Naive B cell (primary cell): ENCODE data around the gene EVC. TPM values are rescaled to one million over a fixed set of nuclear protein-coding genes. Genes with fewer than 3 reads are reported as not detected.
"Not testable (repeated sequence)": the region's sequence is repeated elsewhere in the genome, so short reads cannot be mapped to it uniquely, and the experiment has no call there.

Source experiments
- ATAC-seq, 2 donors: fragments of 150-1000 bp; cut with Tn5 transposase; 2 replicates each; pipeline ENCODE4 v1.10.0; 2021; ENCODE audit warnings: low read depth in 2 of 2, mild to moderate bottlenecking in 2 of 2, moderate library complexity in 2 of 2
- DNase-seq: peaks from one replicate; pipeline ENCODE4 v3.0.0; 2022
- H3K27ac Mint-ChIP-seq, 6 donors: one replicate each; pipeline ENCODE4 v1.8.0; 2020 to 2022; ENCODE audit warnings: mild to moderate bottlenecking in 6 of 6, mixed read lengths in 6 of 6, moderate library complexity in 5 of 6, inconsistent platforms in 2 of 6
- H3K27me3 Mint-ChIP-seq, 3 donors: one replicate each; pipeline ENCODE4 v1.8.0; 2021 to 2022; ENCODE audit warnings: mixed read lengths in 3 of 3, mild to moderate bottlenecking in 1 of 3
- H3K36me3 Mint-ChIP-seq, 2 donors: one replicate each; pipeline ENCODE4 v1.8.0; 2020 to 2022; ENCODE audit warnings: mixed read lengths in 2 of 2, inconsistent platforms in 1 of 2, mild to moderate bottlenecking in 1 of 2
- H3K4me1 Mint-ChIP-seq, 3 donors: one replicate each; pipeline ENCODE4 v1.8.0; 2020 to 2022; ENCODE audit warnings: mixed read lengths in 3 of 3, inconsistent platforms in 1 of 3, mild to moderate bottlenecking in 1 of 3, moderate library complexity in 1 of 3
- H3K4me3 Mint-ChIP-seq, 8 donors: one replicate each; pipeline ENCODE4 v1.8.0; 2020 to 2022; ENCODE audit warnings: mild to moderate bottlenecking in 8 of 8, mixed read lengths in 8 of 8, moderate library complexity in 8 of 8, inconsistent platforms in 2 of 8
- H3K9me3 Mint-ChIP-seq, 7 donors: one replicate each; pipeline ENCODE4 v1.8.0; 2020 to 2022; ENCODE audit warnings: mixed read lengths in 7 of 7, mild to moderate bottlenecking in 5 of 7, inconsistent platforms in 2 of 7, moderate library complexity in 1 of 7
- polyA plus RNA-seq, 6 donors: library from polyadenylated mRNA; unstranded; fragments of 300-500 nt; fragmentation: Illumina TruSeq; gene quantifications; one replicate each; pipeline ENCODE4 v1.2.3, GENCODE V29; 2021; ENCODE audit warnings: low read depth in 6 of 6

The EVC gene
- polyA plus RNA-seq, 6 donors from 2014 or later, result not detected

- ATAC-seq (no peak), DNase-seq (no peak)
- H3K36me3 Mint-ChIP-seq, result peaks cover 0 to 7% of the 10 kb centered on the region in 2 donors
- no peak overlapping the region for H3K4me3 Mint-ChIP-seq
- H3K9me3 Mint-ChIP-seq, result peaks cover 0 to 5% (median 3%) of the 10 kb centered on the region in 7 donors
- no peak overlapping the region for H3K27ac Mint-ChIP-seq
- H3K27me3 Mint-ChIP-seq, result peaks cover 0 to 4% (median 0%) of the 10 kb centered on the region in 3 donors
- H3K4me1 Mint-ChIP-seq, result no peaks in the 10 kb centered on the region
Measured at GRCh38 chr4:5797866-5798265, 86.9 kb downstream of the EVC start.

GRCh38 chr4:5798462-5798861 lies 87.5 kb downstream of the EVC start:
- H3K4me3 Mint-ChIP-seq, result no peak overlapping the region
- DNase-seq (no peak), ATAC-seq (no peak)
- H3K36me3 Mint-ChIP-seq, result peaks cover 0 to 7% of the 10 kb centered on the region in 2 donors
- no peaks in the 10 kb centered on the region for H3K4me1 Mint-ChIP-seq
- peaks cover 0 to 5% (median 3%) of the 10 kb centered on the region in 7 donors for H3K9me3 Mint-ChIP-seq
- peaks cover 0 to 4% (median 0%) of the 10 kb centered on the region in 3 donors for H3K27me3 Mint-ChIP-seq
- H3K27ac Mint-ChIP-seq, result no peak overlapping the region

GRCh38 chr4:5798946-5799345 lies 87.9 kb downstream of the EVC start:
- Mint-ChIP-seq H3K9me3 (peaks cover 0 to 5% (median 3%) of the 10 kb centered on the region in 7 donors), H3K4me3 (no peak overlapping the region), H3K4me1 (no peaks in the 10 kb centered on the region), H3K36me3 (peaks cover 0 to 7% of the 10 kb centered on the region in 2 donors), H3K27me3 (peaks cover 0 to 4% (median 0%) of the 10 kb centered on the region in 3 donors), H3K27ac (no peak overlapping the region)
- DNase-seq (no peak), ATAC-seq (no peak)

GRCh38 chr4:5799406-5799805 lies 88.4 kb downstream of the EVC start:
- no peak overlapping the region for H3K4me3 Mint-ChIP-seq
- peaks cover 0 to 4% (median 0%) of the 10 kb centered on the region in 3 donors for H3K27me3 Mint-ChIP-seq
- no peaks in the 10 kb centered on the region for H3K4me1 Mint-ChIP-seq
- H3K27ac Mint-ChIP-seq, result no peak overlapping the region
- ATAC-seq, result no peak
- no peak for DNase-seq
- H3K9me3 Mint-ChIP-seq, result peaks cover 0 to 5% (median 3%) of the 10 kb centered on the region in 7 donors
- H3K36me3 Mint-ChIP-seq, result peaks cover 0 to 7% of the 10 kb centered on the region in 2 donors

- no peak for ATAC-seq
- Mint-ChIP-seq H3K27ac (no peak overlapping the region), H3K36me3 (peaks cover 0 to 7% of the 10 kb centered on the region in 2 donors), H3K27me3 (peaks cover 0 to 4% (median 0%) of the 10 kb centered on the region in 3 donors), H3K9me3 (peaks cover 0 to 5% (median 3%) of the 10 kb centered on the region in 7 donors), H3K4me1 (no peaks in the 10 kb centered on the region), H3K4me3 (no peak overlapping the region)
- DNase-seq, result no peak
Measured at GRCh38 chr4:5800496-5800895, 89.5 kb downstream of the EVC start.

GRCh38 chr4:5801696-5802095 lies 90.7 kb downstream of the EVC start:
- ATAC-seq, result no peak

GRCh38 chr4:5802565-5802964 lies 91.6 kb downstream of the EVC start:
- H3K4me1 Mint-ChIP-seq, result no peaks in the 10 kb centered on the region
- DNase-seq (no peak), ATAC-seq (no peak)
- H3K36me3 Mint-ChIP-seq, result no peaks in the 10 kb centered on the region
- H3K4me3 Mint-ChIP-seq, result no peak overlapping the region
- H3K9me3 Mint-ChIP-seq, result no peaks in the 10 kb centered on the region
- no peak overlapping the region for H3K27ac Mint-ChIP-seq
- peaks cover 0 to 4% (median 0%) of the 10 kb centered on the region in 3 donors for H3K27me3 Mint-ChIP-seq

More at GRCh38 chr4:5801696-5802095, 90.7 kb downstream of the EVC start:
- no peak overlapping the region for H3K4me3 Mint-ChIP-seq
- H3K9me3 Mint-ChIP-seq, result no peaks in the 10 kb centered on the region
- no peak overlapping the region for H3K27ac Mint-ChIP-seq
- no peak for DNase-seq
- H3K36me3 Mint-ChIP-seq, result no peaks in the 10 kb centered on the region
- H3K4me1 Mint-ChIP-seq, result no peaks in the 10 kb centered on the region
- peaks cover 0 to 4% (median 0%) of the 10 kb centered on the region in 3 donors for H3K27me3 Mint-ChIP-seq

- H3K27ac Mint-ChIP-seq, result no peak overlapping the region
- no peaks in the 10 kb centered on the region for H3K27me3 Mint-ChIP-seq
- no peak for ATAC-seq
- no peaks in the 10 kb centered on the region for H3K36me3 Mint-ChIP-seq
- no peak overlapping the region for H3K4me3 Mint-ChIP-seq
- no peak for DNase-seq
- H3K4me1 Mint-ChIP-seq, result no peaks in the 10 kb centered on the region
- no peaks in the 10 kb centered on the region for H3K9me3 Mint-ChIP-seq
Measured at GRCh38 chr4:5804656-5805055, 93.7 kb downstream of the EVC start.

- no peak overlapping the region for H3K4me3 Mint-ChIP-seq
- no peaks in the 10 kb centered on the region for H3K36me3 Mint-ChIP-seq
- DNase-seq, result no peak
- no peaks in the 10 kb centered on the region for H3K4me1 Mint-ChIP-seq
- H3K27ac Mint-ChIP-seq, result no peak overlapping the region
- H3K9me3 Mint-ChIP-seq, result no peaks in the 10 kb centered on the region
- H3K27me3 Mint-ChIP-seq, result no peaks in the 10 kb centered on the region
- no peak for ATAC-seq
Measured at GRCh38 chr4:5805270-5805669, 94.3 kb downstream of the EVC start.

GRCh38 chr4:5808081-5808741 lies 97.2 kb downstream of the EVC start:
- Mint-ChIP-seq H3K27ac (peak overlapping the region in 1 of 6 donors; percentile 74), H3K36me3 (no peaks in the 10 kb centered on the region), H3K4me1 (no peaks in the 10 kb centered on the region), H3K27me3 (no peaks in the 10 kb centered on the region), H3K4me3 (no peak overlapping the region), H3K9me3 (peaks cover 0 to 4% (median 0%) of the 10 kb centered on the region in 7 donors)
- ATAC-seq (no peak), DNase-seq (no peak)

GRCh38 chr4:5809216-5809776 lies 98.3 kb downstream of the EVC start:
- DNase-seq (no peak), ATAC-seq (no peak)
- H3K4me3 Mint-ChIP-seq, result no peak overlapping the region
- H3K4me1 Mint-ChIP-seq, result no peaks in the 10 kb centered on the region
- no peaks in the 10 kb centered on the region for H3K36me3 Mint-ChIP-seq
- peaks cover 0 to 4% (median 0%) of the 10 kb centered on the region in 7 donors for H3K9me3 Mint-ChIP-seq
- no peak overlapping the region for H3K27ac Mint-ChIP-seq
- no peaks in the 10 kb centered on the region for H3K27me3 Mint-ChIP-seq

GRCh38 chr4:5810151-5810550 lies 99.2 kb downstream of the EVC start:
- Mint-ChIP-seq H3K27ac (no peak overlapping the region), H3K36me3 (no peaks in the 10 kb centered on the region), H3K4me3 (peak overlapping the region in 1 of 8 donors; percentile 29), H3K9me3 (peaks cover 0 to 4% (median 0%) of the 10 kb centered on the region in 7 donors), H3K4me1 (no peaks in the 10 kb centered on the region), H3K27me3 (peaks cover 0 to 4% (median 4%) of the 10 kb centered on the region in 3 donors)
- ATAC-seq (no peak), DNase-seq (no peak)

GRCh38 chr4:5810770-5811430 lies 99.9 kb downstream of the EVC start:
- ATAC-seq, result no peak
- Mint-ChIP-seq H3K4me3 (peak overlapping the region in 1 of 8 donors; percentile 8), H3K27ac (no peak overlapping the region), H3K27me3 (peaks cover 0 to 9% (median 7%) of the 10 kb centered on the region in 3 donors), H3K9me3 (peaks cover 0 to 4% (median 0%) of the 10 kb centered on the region in 7 donors), H3K4me1 (no peaks in the 10 kb centered on the region), H3K36me3 (no peaks in the 10 kb centered on the region)
- DNase-seq, result no peak

- H3K4me3 Mint-ChIP-seq, H3K36me3 Mint-ChIP-seq, H3K9me3 Mint-ChIP-seq, H3K4me1 Mint-ChIP-seq, DNase-seq, ATAC-seq, H3K27ac Mint-ChIP-seq: not testable (repeated sequence)
- H3K27me3 Mint-ChIP-seq, result peaks cover 0 to 16% (median 7%) of the 10 kb centered on the region in 3 donors
Measured at GRCh38 chr4:5812057-5812456, 101.1 kb downstream of the EVC start.
